IPS DF 4.7 (cell line): ENCODE measurements around the gene BAIAP3.

Source experiments
- DNase-seq: peaks from one replicate; pipeline ENCODE4 v3.0.0-alpha.2; 2013; ENCODE audit warnings: low spot score; ENCODE audit errors: extremely low read depth

The BAIAP3 gene

DNA sequence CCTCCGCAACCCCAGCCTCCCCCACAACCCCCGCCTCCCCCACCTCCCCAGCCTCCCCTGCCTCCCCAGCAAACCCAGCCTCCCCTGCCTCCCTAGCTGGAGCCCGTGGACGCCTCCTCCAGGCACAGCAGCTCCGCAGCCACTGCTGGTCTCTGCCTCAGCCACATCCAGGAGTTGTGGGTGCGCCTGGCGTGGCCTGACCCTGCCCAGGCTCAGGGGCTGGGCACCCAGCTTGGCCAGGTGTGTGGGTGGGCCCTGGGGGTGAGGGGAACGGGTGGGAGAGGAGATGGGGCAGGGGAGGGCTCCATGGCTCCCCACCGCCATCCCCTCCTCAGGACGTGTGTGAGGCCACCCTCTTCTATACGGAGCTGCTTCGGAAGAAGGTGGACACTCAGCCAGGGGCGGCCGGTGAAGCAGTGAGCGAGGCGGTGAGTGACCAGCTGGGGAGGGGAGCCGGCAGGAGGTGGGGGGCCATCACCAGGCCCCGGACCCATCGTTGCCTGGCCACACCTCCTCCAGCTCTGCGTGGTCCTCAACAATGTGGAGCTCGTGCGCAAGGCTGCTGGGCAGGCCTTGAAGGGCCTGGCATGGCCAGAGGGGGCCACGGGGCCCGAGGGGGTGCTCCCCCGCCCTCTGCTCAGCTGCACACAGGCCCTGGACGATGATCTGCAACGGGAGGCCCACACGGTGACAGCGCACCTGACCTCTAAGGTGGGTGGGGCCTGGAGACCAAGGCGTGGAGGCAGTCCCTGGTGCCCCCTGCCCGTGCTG is 12.4 kb downstream of the BAIAP3 start:
- no peak for DNase-seq

DNA sequence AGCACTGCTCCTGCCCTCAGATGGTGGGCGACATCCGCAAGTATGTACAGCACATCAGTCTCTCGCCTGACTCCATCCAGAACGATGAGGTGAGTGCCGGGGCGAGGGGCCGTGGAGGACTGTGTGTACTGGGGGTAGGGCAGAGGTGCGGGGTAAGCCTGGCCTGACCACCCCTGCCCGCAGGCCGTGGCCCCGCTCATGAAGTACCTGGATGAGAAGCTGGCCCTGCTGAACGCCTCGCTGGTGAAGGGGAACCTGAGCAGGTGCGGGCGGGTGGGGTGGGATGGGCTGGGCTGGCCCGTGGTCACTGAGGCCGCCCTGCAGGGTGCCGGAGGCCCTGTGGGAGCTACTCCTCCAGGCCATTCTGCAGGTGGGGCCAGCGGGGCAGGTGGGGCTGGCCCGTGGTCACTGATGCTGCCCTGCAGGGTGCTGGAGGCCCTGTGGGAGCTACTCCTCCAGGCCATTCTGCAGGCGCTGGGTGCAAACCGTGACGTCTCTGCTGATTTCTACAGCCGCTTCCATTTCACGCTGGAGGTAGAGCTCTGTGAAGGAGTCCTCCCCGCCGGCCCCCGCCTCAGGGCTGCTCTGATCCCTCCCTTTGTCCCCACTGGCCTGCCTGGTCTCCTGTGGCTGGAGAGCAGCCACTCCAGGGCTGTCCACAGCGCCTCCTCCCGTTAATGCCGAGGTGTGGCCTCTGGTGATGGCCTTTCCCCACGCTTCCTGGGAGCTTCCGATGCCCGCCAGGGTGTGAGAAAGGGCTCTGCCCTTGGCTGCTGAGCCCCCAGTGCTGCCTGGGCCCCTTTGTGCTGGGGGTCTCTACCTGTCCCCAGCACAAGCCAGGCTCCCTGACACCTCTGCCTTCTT is 13.2 kb downstream of the BAIAP3 start:
- DNase-seq: no peak

DNA sequence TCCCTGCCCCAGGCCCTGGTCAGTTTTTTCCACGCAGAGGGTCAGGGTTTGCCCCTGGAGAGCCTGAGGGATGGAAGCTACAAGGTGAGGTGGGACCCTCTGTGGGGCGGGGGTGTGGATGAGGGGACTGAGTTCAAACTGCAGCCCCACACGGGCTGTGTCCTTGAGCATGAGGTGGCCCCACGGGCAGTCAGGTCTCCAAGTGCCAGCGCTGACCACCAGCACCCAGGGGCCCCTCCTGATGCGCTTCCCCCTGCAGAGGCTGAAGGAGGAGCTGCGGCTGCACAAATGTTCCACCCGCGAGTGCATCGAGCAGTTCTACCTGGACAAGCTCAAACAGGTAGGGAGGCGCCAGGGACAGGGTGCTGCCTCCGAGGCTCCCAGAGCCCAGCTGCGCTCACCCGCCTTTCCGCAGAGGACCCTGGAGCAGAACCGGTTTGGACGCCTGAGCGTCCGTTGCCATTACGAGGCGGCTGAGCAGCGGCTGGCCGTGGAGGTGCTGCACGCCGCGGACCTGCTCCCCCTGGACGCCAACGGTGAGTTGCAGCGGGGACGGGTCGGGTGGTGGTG is 13.9 kb downstream of the BAIAP3 start:
- DNase-seq: no peak

DNA sequence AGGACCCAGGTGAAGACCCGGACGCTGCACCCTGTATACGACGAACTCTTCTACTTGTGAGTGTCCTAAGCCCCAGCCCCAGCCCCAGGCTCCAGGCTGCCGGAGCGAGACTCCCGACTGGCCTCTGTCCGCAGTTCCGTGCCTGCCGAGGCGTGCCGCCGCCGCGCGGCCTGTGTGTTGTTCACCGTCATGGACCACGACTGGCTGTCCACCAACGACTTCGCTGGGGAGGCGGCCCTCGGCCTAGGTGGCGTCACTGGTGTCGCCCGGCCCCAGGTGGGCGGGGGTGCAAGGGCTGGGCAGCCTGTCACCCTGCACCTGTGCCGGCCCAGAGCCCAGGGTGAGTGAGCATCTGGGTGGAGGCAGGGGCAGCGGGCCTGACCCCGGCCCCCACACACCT is 14.5 kb downstream of the BAIAP3 start:
- DNase-seq: no peak

DNA sequence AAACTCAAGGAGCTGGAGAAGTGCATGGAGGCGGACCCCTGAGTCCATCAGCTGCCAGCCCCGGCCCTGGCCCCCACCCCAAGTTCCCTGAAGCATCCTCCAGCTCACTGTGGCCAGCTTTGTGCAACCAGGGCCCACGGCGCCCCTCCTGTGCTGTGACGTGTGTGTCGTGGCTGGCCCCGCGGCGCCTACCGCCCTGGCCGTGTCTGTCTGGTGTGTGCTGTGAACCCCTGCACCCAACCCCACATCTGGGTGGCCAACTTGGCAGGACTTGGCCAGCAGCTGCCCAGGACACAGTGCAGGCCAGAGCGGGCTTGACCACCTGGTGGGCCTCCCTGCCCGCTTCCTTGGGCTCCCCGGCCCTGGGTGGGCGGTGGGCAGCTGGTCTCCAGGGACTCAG is 15.0 kb downstream of the BAIAP3 start:
- no peak for DNase-seq

DNA sequence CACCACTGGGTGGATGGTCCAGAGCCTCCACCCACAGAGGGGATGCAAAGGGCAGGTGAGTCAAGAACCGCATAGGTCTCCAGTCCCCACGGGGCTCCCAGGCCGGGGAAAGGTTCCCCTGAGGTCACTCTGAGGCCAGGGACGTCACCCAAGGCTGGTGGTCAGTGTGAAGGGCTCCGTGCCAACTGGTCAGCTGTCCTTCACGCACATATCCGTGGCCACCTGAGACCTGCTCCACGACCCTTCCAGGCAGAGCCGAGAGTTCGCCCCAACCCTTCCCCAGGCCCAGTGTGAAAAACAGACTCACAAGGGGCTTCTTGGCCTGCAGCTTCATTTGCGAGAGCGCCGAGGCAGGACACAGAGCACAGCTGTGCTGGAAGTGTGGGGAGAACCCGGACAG is 15.5 kb downstream of the BAIAP3 start:
- no peak for DNase-seq

DNA sequence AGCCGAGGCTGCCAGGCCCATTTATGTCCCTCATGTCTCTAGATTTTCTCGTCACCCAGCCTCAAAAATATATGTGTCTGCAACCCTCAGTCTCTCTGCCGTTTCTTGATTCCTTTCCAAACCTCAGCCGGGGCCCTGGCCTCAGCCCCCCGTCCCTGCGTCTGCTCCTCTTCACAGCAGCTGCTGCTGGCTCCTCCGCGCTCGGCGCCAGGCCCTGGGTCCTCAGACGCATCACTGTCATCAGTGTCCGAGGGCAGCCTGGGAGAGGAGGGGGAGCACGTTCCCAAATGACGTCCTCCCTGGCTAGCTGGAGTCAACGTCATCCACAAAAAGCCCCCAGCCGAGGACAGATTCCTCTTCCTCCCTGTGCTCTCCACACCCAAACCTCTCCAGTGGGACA is 15.9 kb downstream of the BAIAP3 start:
- no peak for DNase-seq

DNA sequence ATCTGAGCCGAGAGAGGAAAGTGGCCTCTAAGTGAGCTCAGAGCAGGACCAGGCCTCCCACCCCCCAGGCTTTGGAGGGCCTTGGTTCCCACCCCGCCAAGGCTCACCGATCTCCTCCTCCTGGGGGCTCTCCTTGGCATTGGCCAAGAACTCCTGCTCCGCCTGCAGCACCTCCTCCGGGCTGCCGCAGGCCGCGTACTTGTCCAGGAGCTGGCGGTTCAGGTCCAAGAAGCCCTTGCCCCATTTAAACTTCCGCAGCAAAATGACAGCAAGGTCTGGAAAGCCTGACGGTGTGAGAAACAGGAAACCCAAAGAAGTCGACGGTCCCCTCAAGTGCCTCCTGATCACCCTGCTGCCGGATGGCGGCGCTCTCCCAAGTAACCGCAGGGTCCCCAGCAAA is 16.5 kb downstream of the BAIAP3 start:
- DNase-seq: no peak

DNA sequence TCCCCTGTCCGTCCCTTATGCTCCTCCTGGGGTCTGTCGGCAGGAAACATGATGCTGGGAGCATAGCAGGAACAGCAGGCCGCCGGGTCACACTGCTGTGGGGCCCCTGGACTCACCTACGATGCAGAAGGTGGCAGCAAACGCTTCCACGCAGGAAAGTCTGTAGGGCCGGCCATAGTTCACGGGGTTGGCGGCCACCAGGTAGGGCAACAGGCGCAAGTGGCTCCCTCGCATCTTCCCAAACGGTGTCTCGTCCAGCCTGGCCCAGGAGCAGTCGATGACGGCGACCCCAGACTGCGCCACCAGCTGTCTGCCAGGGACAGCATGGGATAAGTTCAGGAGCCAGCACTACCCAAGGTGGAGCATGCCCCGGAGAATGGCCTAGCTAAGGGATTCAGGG is 17.2 kb downstream of the BAIAP3 start:
- no peak for DNase-seq

DNA sequence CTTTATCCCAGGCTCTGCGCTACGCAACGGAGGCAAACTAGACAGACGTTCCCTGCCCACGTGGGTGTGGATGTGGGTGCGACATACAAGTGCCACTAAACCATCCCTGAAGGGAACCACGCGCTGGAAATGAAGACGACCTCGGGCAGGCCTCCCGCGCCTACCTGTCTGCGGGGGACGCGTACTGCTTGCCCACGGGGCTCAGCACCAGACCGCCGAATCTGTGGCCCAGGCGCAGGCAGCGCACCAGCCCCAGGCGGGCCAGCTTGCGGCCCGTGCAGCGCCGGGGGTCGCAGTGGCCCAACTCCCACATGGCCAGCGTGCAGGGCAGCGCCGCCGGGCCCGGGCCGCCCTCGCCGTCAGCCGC is 17.8 kb downstream of the BAIAP3 start:
- DNase-seq: no peak

DNA sequence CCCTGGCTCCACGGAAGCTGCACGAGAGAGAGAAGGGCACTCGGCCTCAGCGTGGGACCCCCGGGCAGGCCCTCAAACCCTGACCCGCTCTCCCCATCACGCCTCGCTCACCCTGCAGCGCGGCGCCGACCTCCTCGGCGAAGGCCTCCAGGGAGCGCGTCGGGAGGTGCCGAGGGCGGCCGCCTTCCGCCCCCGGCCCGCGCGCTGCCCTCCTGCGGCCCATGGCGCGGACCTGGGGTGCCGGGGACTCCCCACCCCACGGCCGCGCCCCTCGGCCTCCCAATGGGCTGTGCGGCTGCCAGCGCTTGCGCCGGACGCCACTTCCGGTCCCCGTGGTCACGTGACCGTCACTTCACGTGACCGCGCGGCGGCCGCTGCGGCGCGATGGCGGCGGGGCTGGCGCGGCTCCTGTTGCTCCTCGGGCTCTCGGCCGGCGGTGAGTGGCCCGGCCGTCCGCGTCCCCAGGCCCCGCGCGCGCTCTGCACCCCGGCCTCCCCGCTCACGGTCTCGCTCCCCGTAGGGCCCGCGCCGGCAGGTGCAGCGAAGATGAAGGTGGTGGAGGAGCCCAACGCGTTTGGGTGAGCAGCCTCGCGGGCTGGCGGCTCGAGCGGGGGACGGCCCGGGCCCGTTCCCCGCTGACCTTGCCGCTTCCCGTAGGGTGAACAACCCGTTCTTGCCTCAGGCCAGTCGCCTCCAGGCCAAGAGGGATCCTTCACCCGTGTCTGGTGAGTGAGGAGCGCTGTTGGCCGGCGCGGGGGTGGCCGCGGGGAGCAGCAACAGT is 18.3 kb downstream of the BAIAP3 start, which contains the start of the genes GNPTG and TSR3:
TSS of gene GNPTG (plus strand) at position 350 of the 781 bp plus-strand sequence. CDS start at position 385, 35 bp downstream.
TSS of gene TSR3 (minus strand) at position 297 of the 781 bp plus-strand sequence. CDS start at position 223, 74 bp downstream.
- DNase-seq: no peak

DNA sequence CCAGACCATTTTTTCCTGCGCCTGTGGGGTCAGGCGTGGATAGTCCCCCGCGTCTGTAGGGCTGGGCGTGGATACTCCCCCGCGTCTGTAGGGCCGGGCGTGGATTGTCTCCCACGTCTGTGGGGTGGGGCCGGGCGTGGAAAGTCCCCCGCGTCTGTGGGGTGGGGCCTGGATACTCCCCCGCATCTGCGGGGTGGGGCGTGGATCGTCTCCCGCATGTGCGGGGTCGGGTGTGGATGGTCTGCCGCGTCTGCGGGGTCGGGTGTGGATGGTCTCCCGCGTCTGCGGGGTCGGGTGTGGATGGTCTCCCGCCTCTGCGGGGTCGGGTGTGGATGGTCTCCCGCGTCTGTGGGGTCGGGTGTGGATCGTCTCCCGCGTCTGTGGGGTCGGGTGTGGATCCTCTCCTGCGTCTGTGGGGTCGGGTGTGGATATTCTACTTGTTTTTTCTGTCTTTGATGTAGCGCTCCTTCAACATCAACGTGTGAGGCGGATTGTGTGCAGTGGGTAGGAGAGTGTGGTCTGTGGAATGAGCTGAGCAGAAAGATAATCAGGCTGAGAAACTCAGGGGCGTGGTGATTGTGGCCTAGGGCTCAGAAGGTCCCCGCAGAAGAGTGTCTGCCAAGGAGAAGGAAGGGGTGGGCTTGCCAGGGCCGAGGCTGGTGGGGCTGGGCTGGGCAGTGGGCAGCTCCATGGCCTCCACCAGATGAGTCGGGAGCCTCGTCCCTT is 21.5 kb downstream of the BAIAP3 start:
- no peak for DNase-seq

DNA sequence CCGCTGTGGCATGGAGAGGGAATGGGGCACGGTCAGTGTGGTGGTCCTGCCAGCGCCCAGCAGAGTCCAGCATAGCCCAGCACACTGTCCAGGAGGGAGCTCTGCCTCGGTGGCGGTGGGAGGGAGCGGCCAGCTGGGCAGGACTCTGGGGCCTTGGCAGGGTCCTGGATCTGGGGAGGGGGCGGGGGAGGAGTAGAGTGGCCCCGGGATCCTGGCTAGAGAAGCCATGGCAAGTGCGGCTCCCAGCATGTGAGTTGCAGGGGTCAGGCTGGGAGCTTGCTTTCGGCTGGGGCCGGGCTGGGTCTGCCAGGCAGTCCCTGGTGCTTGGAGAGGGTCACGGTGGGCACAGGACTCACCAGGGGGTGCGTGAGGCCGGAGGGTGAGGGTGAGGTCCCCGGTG is 22.1 kb downstream of the BAIAP3 start:
- no peak for DNase-seq

DNA sequence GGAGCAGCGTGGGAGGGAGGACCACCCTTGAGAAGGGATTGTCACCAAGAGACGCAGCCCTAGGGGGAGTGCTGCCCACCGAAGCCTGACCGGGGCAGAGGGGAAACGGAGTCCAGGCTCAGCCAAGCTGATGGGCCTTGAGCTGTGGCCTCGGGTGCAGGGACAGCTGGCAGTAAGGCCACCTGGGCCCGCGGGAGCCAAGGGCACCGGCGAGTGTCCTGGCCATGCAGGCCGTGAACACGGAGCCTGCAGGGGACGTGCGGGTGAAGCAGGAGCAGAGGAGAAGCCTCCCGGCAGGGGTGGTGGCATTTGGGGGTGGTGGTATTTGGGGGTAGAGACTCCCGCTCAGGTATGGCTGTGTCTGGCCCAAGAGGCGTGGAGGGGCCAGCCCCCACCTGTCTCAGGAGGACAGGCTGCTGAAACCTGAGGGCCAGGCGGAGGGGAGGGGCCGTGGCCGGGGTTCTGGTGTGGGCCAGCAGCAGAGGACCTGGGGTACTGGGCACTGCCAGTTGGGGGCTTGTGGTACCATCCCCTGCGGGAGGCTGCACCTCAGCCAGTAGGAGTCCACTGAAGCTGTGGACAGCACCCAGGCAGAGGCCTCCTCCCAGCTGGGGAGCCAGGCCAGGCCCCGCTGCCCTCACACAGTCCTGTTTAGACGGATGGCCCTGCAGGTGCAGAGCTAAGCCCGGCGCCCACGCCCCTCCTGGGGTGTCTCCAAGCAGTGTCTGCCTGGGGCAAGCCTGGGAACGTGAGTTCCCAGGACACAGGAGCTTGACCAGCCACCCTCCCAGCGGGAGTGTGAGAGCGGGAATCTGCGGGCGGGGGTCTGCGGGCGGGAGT is 22.8 kb downstream of the BAIAP3 start:
- no peak for DNase-seq

DNA sequence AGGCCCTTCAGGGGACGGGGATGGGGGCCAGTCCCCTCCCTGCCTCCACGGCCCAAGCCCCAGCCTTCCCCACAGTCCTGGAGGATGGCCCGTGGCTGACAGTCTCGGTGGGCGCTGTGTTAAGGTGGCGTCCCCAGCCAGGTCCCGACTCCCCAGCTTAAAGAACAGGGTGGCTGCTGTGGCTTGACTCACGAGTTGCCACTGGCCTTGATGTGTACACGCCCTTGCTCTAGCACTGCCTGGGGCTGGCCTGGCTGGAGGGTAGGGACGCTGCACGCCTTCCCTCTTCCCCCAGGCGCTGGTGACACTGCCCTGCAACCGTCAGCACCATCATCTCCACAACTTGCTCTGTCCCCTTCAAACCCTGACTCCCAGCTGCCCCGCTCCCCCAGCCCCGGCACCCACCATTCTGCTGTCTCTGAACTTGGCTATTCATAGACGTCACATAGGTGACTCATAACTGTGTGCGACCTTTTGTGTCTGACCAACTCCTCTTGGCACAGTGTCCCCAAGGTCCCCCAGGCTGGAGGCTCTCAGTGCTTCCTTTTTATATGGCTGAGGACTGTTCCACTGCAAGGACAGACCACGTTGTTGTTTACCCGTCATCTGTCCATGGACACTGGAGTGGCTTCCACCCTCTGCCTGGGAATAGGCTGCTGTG is 24.6 kb downstream of the BAIAP3 start:
- no peak for DNase-seq

DNA sequence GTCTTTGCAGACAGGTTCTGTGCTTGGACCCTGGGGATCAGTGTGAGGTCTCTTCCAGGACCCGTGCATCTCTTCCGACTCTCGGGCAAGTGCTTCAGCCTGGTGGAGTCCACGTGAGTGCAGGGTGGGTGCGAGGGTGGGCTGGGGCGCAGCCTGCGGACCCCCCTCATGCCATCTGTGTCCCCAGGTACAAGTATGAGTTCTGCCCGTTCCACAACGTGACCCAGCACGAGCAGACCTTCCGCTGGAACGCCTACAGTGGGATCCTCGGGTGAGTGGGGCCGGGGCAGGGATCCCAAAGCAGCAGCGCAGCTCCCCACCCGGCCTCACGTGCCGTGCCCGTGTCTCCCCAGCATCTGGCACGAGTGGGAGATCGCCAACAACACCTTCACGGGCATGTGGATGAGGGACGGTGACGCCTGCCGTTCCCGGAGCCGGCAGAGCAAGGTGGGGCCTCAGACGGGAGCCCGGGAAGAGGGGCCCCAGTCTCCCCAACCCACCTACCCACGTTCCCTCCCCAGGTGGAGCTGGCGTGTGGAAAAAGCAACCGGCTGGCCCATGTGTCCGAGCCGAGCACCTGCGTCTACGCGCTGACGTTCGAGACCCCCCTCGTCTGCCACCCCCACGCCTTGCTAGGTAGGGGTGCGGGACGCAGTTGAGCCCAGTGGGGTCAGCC is 28.4 kb downstream of the BAIAP3 start:
- no peak for DNase-seq

DNA sequence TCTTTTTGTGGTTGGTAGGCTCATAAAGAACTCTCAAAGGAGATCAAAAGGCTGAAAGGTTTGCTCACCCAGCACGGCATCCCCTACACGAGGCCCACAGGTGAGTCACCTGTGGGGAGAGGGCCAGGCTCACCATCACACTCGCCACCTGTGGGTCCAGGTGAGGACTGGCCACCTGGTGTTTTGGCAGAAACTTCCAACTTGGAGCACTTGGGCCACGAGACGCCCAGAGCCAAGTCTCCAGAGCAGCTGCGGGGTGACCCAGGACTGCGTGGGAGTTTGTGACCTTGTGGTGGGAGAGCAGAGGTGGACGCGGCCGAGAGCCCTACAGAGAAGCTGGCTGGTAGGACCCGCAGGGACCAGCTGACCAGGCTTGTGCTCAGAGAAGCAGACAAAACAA is 29.4 kb downstream of the BAIAP3 start:
- no peak for DNase-seq

DNA sequence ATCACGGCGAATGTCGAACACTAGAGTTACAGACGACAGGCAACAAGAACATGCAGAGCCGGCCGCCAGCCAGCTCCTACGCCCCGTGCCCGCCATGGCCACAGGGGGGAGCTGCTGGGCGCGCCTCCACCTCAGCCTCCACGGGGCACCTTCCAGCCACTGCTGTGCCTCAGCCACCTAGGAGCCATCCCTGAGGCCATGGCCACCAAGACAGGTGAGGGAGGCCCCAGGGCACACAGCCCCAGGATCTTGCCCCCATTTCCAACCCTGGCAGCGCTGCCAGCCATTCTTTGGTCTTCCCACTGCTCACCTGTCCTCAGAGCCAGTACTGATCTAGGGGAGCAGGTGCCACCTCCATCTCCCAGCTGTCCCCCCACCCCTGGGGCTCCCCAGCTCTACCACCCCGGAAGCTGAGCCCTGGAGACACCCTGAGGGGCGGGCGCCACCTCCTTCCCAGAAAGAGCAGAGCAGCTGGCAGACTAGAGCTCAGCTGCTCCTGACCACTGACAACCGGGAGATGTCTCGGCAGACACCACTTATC is 30.1 kb downstream of the BAIAP3 start:
- DNase-seq: no peak
